ENCODE measurements around the gene ZNF396.

GRCh38 chr18:35335866-35336265 lies 41.3 kb downstream of the ZNF396 start:
- TF ChIP-seq, protein P1, sequence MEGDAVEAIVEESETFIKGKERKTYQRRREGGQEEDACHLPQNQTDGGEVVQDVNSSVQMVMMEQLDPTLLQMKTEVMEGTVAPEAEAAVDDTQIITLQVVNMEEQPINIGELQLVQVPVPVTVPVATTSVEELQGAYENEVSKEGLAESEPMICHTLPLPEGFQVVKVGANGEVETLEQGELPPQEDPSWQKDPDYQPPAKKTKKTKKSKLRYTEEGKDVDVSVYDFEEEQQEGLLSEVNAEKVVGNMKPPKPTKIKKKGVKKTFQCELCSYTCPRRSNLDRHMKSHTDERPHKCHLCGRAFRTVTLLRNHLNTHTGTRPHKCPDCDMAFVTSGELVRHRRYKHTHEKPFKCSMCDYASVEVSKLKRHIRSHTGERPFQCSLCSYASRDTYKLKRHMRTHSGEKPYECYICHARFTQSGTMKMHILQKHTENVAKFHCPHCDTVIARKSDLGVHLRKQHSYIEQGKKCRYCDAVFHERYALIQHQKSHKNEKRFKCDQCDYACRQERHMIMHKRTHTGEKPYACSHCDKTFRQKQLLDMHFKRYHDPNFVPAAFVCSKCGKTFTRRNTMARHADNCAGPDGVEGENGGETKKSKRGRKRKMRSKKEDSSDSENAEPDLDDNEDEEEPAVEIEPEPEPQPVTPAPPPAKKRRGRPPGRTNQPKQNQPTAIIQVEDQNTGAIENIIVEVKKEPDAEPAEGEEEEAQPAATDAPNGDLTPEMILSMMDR (IDR thresholded peaks at IDR 0.05 in 2 of 3, conservative IDR thresholded peaks at IDR 0.05 in 1 of 3; ENCODE audit: insufficient read depth in 2 of 3, low read depth in 1 of 3, low read length in 3 of 3): no peak
- TF ChIP-seq GTF3C2 (IDR thresholded peaks at IDR 0.05; ENCODE audit: borderline replicate concordance, extremely low read depth, insufficient read length): no peak
- no peak for TF ChIP-seq JUND (IDR thresholded peaks at IDR 0.05; ENCODE audit: borderline replicate concordance, low read depth, low read length)
- TF ChIP-seq JUND (tag; IDR thresholded peaks at IDR 0.05; ENCODE audit: borderline replicate concordance, low read depth, low read length): no peak
- no peak for TF ChIP-seq ZNF124 (CRISPR knock-in tag; IDR thresholded peaks at IDR 0.05)
- no peak for TF ChIP-seq KAT7 (CRISPR knock-in tag; IDR thresholded peaks at IDR 0.05; ENCODE audit: borderline replicate concordance)
- no peak for TF ChIP-seq EP400 (IDR thresholded peaks at IDR 0.05)
- TF ChIP-seq UBTF (IDR thresholded peaks at IDR 0.05; ENCODE audit: borderline replicate concordance in 1 of 2, low read depth in 2 of 2, low read length in 2 of 2): no peak
- no peak for TF ChIP-seq EZH2 (IDR thresholded peaks at IDR 0.05; ENCODE audit: borderline replicate concordance, low read depth, low read length)
- TF ChIP-seq TCF7 (IDR thresholded peaks at IDR 0.05; ENCODE audit: borderline replicate concordance): no peak
- TF ChIP-seq SMARCA5 (IDR thresholded peaks at IDR 0.05): no peak
- TF ChIP-seq E2F4 (CRISPR knock-in tag; IDR thresholded peaks at IDR 0.05; ENCODE audit: low read depth): no peak

Measured in K562 (cell line).